ENCODE results near the gene PFKFB2.

The PFKFB2 gene

GRCh38 chr1:207085887-207086286 is 32.8 kb downstream of the PFKFB2 start:
- CTCF ChIA-PET, result interaction anchor here (0.6 to 3.5 kb wide), 3 partner anchors 9 to 339 kb away, joined by 3 to 42 read pairs (median 3); no protein-coding TSS in a partner anchor
- H3K9me3 ChIP-seq (ENCODE audit: control insufficient read depth, insufficient read depth, low read depth, low read length), result no peaks in the 10 kb centered on the region
- no peaks in the 10 kb centered on the region for H3K4me1 ChIP-seq (ENCODE audit: control insufficient read depth, insufficient read depth, low read length)
- H3K27ac ChIP-seq (ENCODE audit: extremely low read depth, low read depth, low read length), result no peak overlapping the region
- H3K4me3 ChIP-seq (ENCODE audit: low read depth, low read length), result no peak overlapping the region
- TF ChIP-seq ZNF610 (tag by site-specific recombination; IDR thresholded peaks at IDR 0.05; ENCODE audit: borderline replicate concordance) (no peak), SP2 (tag by site-specific recombination; IDR thresholded peaks at IDR 0.05) (no peak)
- no peaks in the 10 kb centered on the region for H3K36me3 ChIP-seq (ENCODE audit: control insufficient read depth in 2 of 2, insufficient read depth in 1 of 2, low read length in 2 of 2)
- POLR2A ChIA-PET, result no interaction called here

GRCh38 chr1:207088161-207088560 is 35.1 kb downstream of the PFKFB2 start:
- ChIA-PET POLR2A (no interaction called here), CTCF (no interaction called here)
- no peak overlapping the region for H3K4me3 ChIP-seq (ENCODE audit: low read depth, low read length)
- H3K4me1 ChIP-seq (ENCODE audit: control insufficient read depth, insufficient read depth, low read length), result no peaks in the 10 kb centered on the region
- no peak for TF ChIP-seq BCL6B (tag by site-specific recombination; IDR thresholded peaks at IDR 0.05)
- TF ChIP-seq ZNF184 (tag by site-specific recombination; IDR thresholded peaks at IDR 0.05), result no peak
- no peak for TF ChIP-seq ZNF660 (tag by site-specific recombination; IDR thresholded peaks at IDR 0.05)
- no peak for TF ChIP-seq ZNF112 (tag by site-specific recombination; IDR thresholded peaks at IDR 0.05)
- no peak for TF ChIP-seq ZNF645 (tag by site-specific recombination; IDR thresholded peaks at IDR 0.05)
- TF ChIP-seq CTCF (tag by site-specific recombination; IDR thresholded peaks at IDR 0.05), result no peak
- TF ChIP-seq ZNF248 (tag by site-specific recombination; IDR thresholded peaks at IDR 0.05), result no peak
- no peak for TF ChIP-seq ZNF280C (tag by site-specific recombination; IDR thresholded peaks at IDR 0.05)
- TF ChIP-seq ZNF433 (tag by site-specific recombination; IDR thresholded peaks at IDR 0.05; ENCODE audit: low read depth), result no peak
- no peak for TF ChIP-seq MYNN (tag by site-specific recombination; IDR thresholded peaks at IDR 0.05; ENCODE audit: borderline replicate concordance)
- TF ChIP-seq SCRT1 (tag by site-specific recombination; IDR thresholded peaks at IDR 0.05; ENCODE audit: borderline replicate concordance), result no peak
- TF ChIP-seq ZNF571 (tag by site-specific recombination; IDR thresholded peaks at IDR 0.05), result no peak
- TF ChIP-seq ZNF114 (tag by site-specific recombination; IDR thresholded peaks at IDR 0.05), result no peak
- TF ChIP-seq ZNF19 (tag by site-specific recombination; IDR thresholded peaks at IDR 0.05; ENCODE audit: low read depth), result no peak
- TF ChIP-seq EGR2 (tag by site-specific recombination; IDR thresholded peaks at IDR 0.05; ENCODE audit: low read depth), result no peak
- no peak for TF ChIP-seq ZNF138 (tag by site-specific recombination; IDR thresholded peaks at IDR 0.05; ENCODE audit: borderline replicate concordance)
- TF ChIP-seq ZFP37 (tag by site-specific recombination; IDR thresholded peaks at IDR 0.05), result no peak
- TF ChIP-seq ZNF664 (tag by site-specific recombination; IDR thresholded peaks at IDR 0.05), result no peak
- TF ChIP-seq ZEB2 (tag by site-specific recombination; IDR thresholded peaks at IDR 0.05), result no peak
- TF ChIP-seq ZNF354C (tag by site-specific recombination; IDR thresholded peaks at IDR 0.05; ENCODE audit: borderline replicate concordance, low read depth), result no peak
- no peaks in the 10 kb centered on the region for H3K9me3 ChIP-seq (ENCODE audit: control insufficient read depth, insufficient read depth, low read depth, low read length)
- no peaks in the 10 kb centered on the region for H3K36me3 ChIP-seq (ENCODE audit: control insufficient read depth in 2 of 2, insufficient read depth in 1 of 2, low read length in 2 of 2)
- H3K27ac ChIP-seq (ENCODE audit: extremely low read depth, low read depth, low read length), result no peak overlapping the region

Data from HEK293 (cell line).